Kidney (tissue), 14 donors: ENCODE measurements around the gene ADPRS. TPM values are rescaled to one million over a fixed set of nuclear protein-coding genes. Genes with fewer than 3 reads are reported as not detected.

Source experiments
- DNase-seq, 5 donors: peaks; one replicate each; pipeline ENCODE4 v3.0.0-alpha.2; 2013 to 2020
- FAIRE-seq: peaks from 2 replicates; lab custom pipeline; 2012; peaks lifted over from hg19 to GRCh38; lab: Jason Lieb, UNC
- H3K27ac ChIP-seq, 2 donors: one replicate each; pipeline ENCODE4 v1.7.0; 2013; ENCODE audit warnings: low read depth in 2 of 2, low read length in 2 of 2, inconsistent platforms in 1 of 2
- H3K27me3 ChIP-seq: one replicate; pipeline ENCODE4 v1.7.1; 2013; ENCODE audit warnings: low read length, inconsistent platforms; ENCODE audit not compliant: control insufficient read depth, insufficient read depth
- H3K36me3 ChIP-seq, 3 donors: one replicate each; pipeline versions ENCODE4 v1.7.0 to v1.7.1; 2013; ENCODE audit warnings: low read length in 3 of 3, control low read depth in 1 of 3, inconsistent platforms in 1 of 3; ENCODE audit not compliant: insufficient read depth in 3 of 3, control insufficient read depth in 2 of 3
- H3K4me1 ChIP-seq, 3 donors: one replicate each; pipeline versions ENCODE4 v1.7.0 to v1.7.1; 2013; ENCODE audit warnings: low read length in 3 of 3, inconsistent platforms in 1 of 3, low read depth in 1 of 3; ENCODE audit not compliant: control insufficient read depth in 2 of 3, insufficient read depth in 2 of 3
- H3K4me3 ChIP-seq, 3 donors: one replicate each; pipeline versions ENCODE4 v1.7.0 to v1.8.1; 2013; ENCODE audit warnings: low read length in 3 of 3, control low read depth in 1 of 3, inconsistent platforms in 1 of 3
- H3K9ac ChIP-seq, 3 donors: one replicate each; pipeline versions ENCODE4 v1.7.0 to v1.7.1; 2013; ENCODE audit warnings: low read length in 3 of 3, control low read depth in 1 of 3, inconsistent platforms in 1 of 3
- H3K9me3 ChIP-seq, 3 donors: one replicate each; pipeline versions ENCODE4 v1.7.0 to v1.7.1; 2013; ENCODE audit warnings: low read length in 3 of 3, control low read depth in 1 of 3, inconsistent platforms in 1 of 3; ENCODE audit not compliant: control insufficient read depth in 2 of 3, insufficient read depth in 1 of 3
- intact Hi-C: fragments of 100-400 bp; cut with DNase I; formaldehyde crosslinking; loops from one replicate; pipeline ENCODE4 v1.11.1; 2022
- polyA plus RNA-seq: library from polyadenylated mRNA; stranded (reverse); fragments of 350-450 nt; fragmentation: Illumina TruSeq; extraction: RNeasy Lipid Tissue Mini Kit (QIAGEN cat#74804); gene quantifications from one replicate; pipeline ENCODE4 v1.2.3, GENCODE V29; 2014; ENCODE audit warnings: low read depth, low replicate concordance; ENCODE audit not compliant: insufficient read depth
- total RNA-seq: library from RNA; stranded (reverse); fragmentation: NEBNext Ultra II Directional; extraction: Animal tissue kit (Norgen Biotek cat#: 25700); gene quantifications from one replicate; pipeline ENCODE4 v1.2.1, GENCODE V29; 2021
- TF ChIP-seq, protein P1 (sequence below): IDR thresholded peaks from 3 replicates; pipeline ENCODE4 v1.5.1; 2012; ENCODE audit warnings: mild to moderate bottlenecking, moderate library complexity, borderline replicate concordance; ENCODE audit not compliant: insufficient read depth; ENCODE audit errors: extremely low read depth
- donor health status: control.
- donor health status: control.
- donor health status: control.
- donor health status: control.
- donor health status: control.
- donor health status: DM: yes; HTN: yes; CAD: no.
- donor health status: Normal renal cell carcinoma (clear cell type).

ADPRS gene
- total and polyA plus RNA-seq, 2 donors from 2014 or later, result 26.9 to 36.4 TPM

GRCh38 chr1:36136535-36136934 is 47.8 kb downstream of the ADPRS start:
- Histone ChIP-seq H3K27me3 (no peaks in the 10 kb centered on the region), H3K36me3 (peaks cover 0 to 27% (median 19%) of the 10 kb centered on the region in 3 donors), H3K4me1 (peaks cover 0 to 6% (median 6%) of the 10 kb centered on the region in 3 donors), H3K4me3 (no peak overlapping the region), H3K27ac (no peak overlapping the region), H3K9me3 (no peaks in the 10 kb centered on the region), H3K9ac (no peak overlapping the region)
- DNase-seq (no peak), FAIRE-seq (no peak)
- intact Hi-C loops, result no loop called here
- TF ChIP-seq, protein P1, sequence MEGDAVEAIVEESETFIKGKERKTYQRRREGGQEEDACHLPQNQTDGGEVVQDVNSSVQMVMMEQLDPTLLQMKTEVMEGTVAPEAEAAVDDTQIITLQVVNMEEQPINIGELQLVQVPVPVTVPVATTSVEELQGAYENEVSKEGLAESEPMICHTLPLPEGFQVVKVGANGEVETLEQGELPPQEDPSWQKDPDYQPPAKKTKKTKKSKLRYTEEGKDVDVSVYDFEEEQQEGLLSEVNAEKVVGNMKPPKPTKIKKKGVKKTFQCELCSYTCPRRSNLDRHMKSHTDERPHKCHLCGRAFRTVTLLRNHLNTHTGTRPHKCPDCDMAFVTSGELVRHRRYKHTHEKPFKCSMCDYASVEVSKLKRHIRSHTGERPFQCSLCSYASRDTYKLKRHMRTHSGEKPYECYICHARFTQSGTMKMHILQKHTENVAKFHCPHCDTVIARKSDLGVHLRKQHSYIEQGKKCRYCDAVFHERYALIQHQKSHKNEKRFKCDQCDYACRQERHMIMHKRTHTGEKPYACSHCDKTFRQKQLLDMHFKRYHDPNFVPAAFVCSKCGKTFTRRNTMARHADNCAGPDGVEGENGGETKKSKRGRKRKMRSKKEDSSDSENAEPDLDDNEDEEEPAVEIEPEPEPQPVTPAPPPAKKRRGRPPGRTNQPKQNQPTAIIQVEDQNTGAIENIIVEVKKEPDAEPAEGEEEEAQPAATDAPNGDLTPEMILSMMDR, result no peak

DNA sequence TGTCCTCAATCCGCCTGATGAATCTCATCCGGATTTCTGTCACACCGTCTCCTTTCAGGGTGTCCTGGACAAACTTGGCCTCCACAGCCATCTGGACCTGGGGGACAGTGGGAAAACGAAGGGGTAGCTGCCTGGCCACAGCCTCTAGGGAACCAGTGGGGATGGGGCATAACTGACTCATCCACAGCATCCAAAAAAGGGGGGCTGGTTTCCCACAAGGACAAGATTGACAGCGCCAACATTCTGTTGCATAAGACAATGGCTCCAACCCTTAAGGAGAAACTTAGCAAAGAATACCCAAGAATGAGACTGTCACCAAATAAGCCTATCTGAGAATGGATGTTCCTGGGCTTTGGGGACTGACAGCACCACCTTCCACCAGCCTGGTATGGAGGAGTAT is 48.5 kb downstream of the ADPRS start:
- no peak overlapping the region for H3K9ac ChIP-seq
- TF ChIP-seq, protein P1, result no peak
- intact Hi-C loops, result no loop called here

GRCh38 chr1:36137776-36138175 is 49.1 kb downstream of the ADPRS start:
- no peak overlapping the region for H3K27ac ChIP-seq
- TF ChIP-seq, protein P1, result no peak
- no peaks in the 10 kb centered on the region for H3K9me3 ChIP-seq
- DNase-seq (no peak), FAIRE-seq (no peak)
- no peak overlapping the region for H3K9ac ChIP-seq
- peaks cover 0 to 6% (median 6%) of the 10 kb centered on the region in 3 donors for H3K4me1 ChIP-seq
- intact Hi-C loops, result no loop called here
- no peaks in the 10 kb centered on the region for H3K27me3 ChIP-seq
- H3K36me3 ChIP-seq, result peaks cover 0 to 27% (median 19%) of the 10 kb centered on the region in 3 donors
- H3K4me3 ChIP-seq, result no peak overlapping the region

More for the DNA sequence above, 48.5 kb downstream of the ADPRS start:
- no peak for DNase-seq
- H3K27ac ChIP-seq, result no peak overlapping the region
- H3K36me3 ChIP-seq, result peaks cover 0 to 27% (median 19%) of the 10 kb centered on the region in 3 donors
- H3K4me1 ChIP-seq, result peaks cover 0 to 6% (median 6%) of the 10 kb centered on the region in 3 donors
- no peaks in the 10 kb centered on the region for H3K27me3 ChIP-seq
- no peak for FAIRE-seq
- H3K4me3 ChIP-seq, result no peak overlapping the region
- H3K9me3 ChIP-seq, result no peaks in the 10 kb centered on the region

DNA sequence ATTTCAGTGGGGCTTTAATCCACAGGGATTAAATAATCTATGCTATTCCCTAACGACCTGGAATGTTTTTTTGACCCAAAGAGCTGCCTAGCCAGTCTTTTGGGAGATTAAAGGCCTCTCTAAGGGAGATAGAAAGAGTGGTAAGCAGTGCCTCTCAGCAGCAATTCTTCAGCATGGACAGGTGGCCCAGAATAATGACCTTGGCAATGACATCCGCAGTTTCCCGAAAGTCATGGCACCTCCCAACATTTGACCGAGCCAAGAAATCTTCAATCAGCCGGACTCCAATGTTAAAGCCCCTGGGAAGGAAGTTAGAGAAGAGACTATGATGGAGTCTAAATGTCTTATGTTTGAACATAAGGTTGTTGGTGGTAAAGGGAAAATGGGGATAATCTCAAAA is 50.8 kb downstream of the ADPRS start:
- DNase-seq, result no peak
- Histone ChIP-seq H3K27ac (no peak overlapping the region), H3K9ac (no peak overlapping the region), H3K27me3 (no peaks in the 10 kb centered on the region), H3K4me1 (peaks cover 0 to 6% (median 4%) of the 10 kb centered on the region in 3 donors), H3K4me3 (no peak overlapping the region), H3K9me3 (no peaks in the 10 kb centered on the region), H3K36me3 (peaks cover 0 to 27% (median 19%) of the 10 kb centered on the region in 3 donors)
- TF ChIP-seq, protein P1, result no peak
- intact Hi-C loops, result no loop called here
- FAIRE-seq, result no peak
